HepG2 (cell line): ENCODE data around the gene RGS2. TPM values are rescaled to one million over a fixed set of nuclear protein-coding genes. Genes with fewer than 3 reads are reported as not detected.

ENCODE experiments used
- ARID5B ChIP-seq: IDR thresholded peaks from 2 replicates; pipeline ENCODE4 v1.4.0; 2020; ENCODE audit warnings: mild to moderate bottlenecking, missing genetic modification reagents
- GATAD1 ChIP-seq: IDR thresholded peaks from 2 replicates; pipeline ENCODE4 v1.6.1; 2016; ENCODE audit warnings: missing genetic modification reagents, missing compliant biosample characterization
- HNF1A ChIP-seq, 2 experiments: sonication (generic) in 1 of 2; formaldehyde crosslinking in 1 of 2; IDR thresholded peaks; 2 replicates each; pipeline versions ENCODE4 v1.4.0 to v1.6.1; 2016 to 2020; ENCODE audit warnings: borderline replicate concordance in 1 of 2, low read depth in 1 of 2, mild to moderate bottlenecking in 1 of 2, missing genetic modification reagents in 1 of 2
- HOXA3 ChIP-seq: sonication (generic); formaldehyde crosslinking; IDR thresholded peaks from 2 replicates; pipeline ENCODE4 v1.5.0; 2020; ENCODE audit warnings: missing genetic modification reagents
- MEIS1 ChIP-seq: sonication (generic); formaldehyde crosslinking; IDR thresholded peaks from 2 replicates; pipeline ENCODE4 v1.9.0; 2021; ENCODE audit warnings: mild to moderate bottlenecking, missing genetic modification reagents, moderate library complexity, borderline replicate concordance
- NFATC3 ChIP-seq: sonication (generic); formaldehyde crosslinking; IDR thresholded peaks from 2 replicates; pipeline ENCODE4 v1.5.1; 2020; ENCODE audit warnings: mild to moderate bottlenecking, missing genetic modification reagents
- PRDM10 ChIP-seq: sonication (generic); formaldehyde crosslinking; IDR thresholded peaks from 2 replicates; pipeline ENCODE4 v1.4.0; 2020; ENCODE audit warnings: low read depth, missing genetic modification reagents
- SALL1 ChIP-seq: sonication (generic); formaldehyde crosslinking; IDR thresholded peaks from 2 replicates; pipeline ENCODE4 v1.8.0; 2022; ENCODE audit warnings: mild to moderate bottlenecking, missing genetic modification reagents
- TSC22D2 ChIP-seq: sonication (generic); formaldehyde crosslinking; IDR thresholded peaks from 2 replicates; pipeline ENCODE4 v1.5.1; 2020; ENCODE audit warnings: missing genetic modification reagents, mild to moderate bottlenecking, borderline replicate concordance
- ZNF253 ChIP-seq: sonication (generic); formaldehyde crosslinking; IDR thresholded peaks from 2 replicates; pipeline ENCODE4 v1.8.0; 2022; ENCODE audit warnings: mild to moderate bottlenecking, missing genetic modification reagents, borderline replicate concordance
- ZNF556 ChIP-seq: sonication (generic); formaldehyde crosslinking; IDR thresholded peaks from 2 replicates; pipeline ENCODE4 v1.4.0; 2020; ENCODE audit warnings: mild to moderate bottlenecking, missing genetic modification reagents, borderline replicate concordance
- ZNF740 ChIP-seq: sonication (generic); formaldehyde crosslinking; IDR thresholded peaks from 2 replicates; pipeline ENCODE4 v1.4.0; 2020; ENCODE audit warnings: missing genetic modification reagents
- polyA plus RNA-seq, 8 experiments: library from polyadenylated mRNA; depleted of rRNA in 3 of 8; stranded (reverse) in 7 of 8; unstranded in 1 of 8; fragments of >200 nt; fragmentation: Illumina TruSeq in 4 of 8; extraction: Trizol in 4 of 8; gene quantifications; 2 replicates each; pipeline versions ENCODE4 v1.2.1 to v1.2.3, GENCODE V29; 2011 to 2016; ENCODE audit warnings: low read depth in 4 of 8, missing spikeins in 1 of 8, mixed read lengths in 1 of 8; ENCODE audit not compliant: insufficient read depth in 1 of 8
- total RNA-seq, 5 experiments: library from RNA; depleted of rRNA; stranded (reverse); fragments of >200 nt; fragmentation: Illumina TruSeq; extraction: Trizol; gene quantifications; 2 replicates each; pipeline ENCODE4 v1.2.3, GENCODE V29; 2016; ENCODE audit warnings: low read depth in 1 of 5

RGS2 gene
- total and polyA plus RNA-seq, 2 of the 13 experiments (the other 11 are each of a cell fraction or from before 2014, with no cell fraction given): 0.64 to 1.4 TPM

GRCh38 chr1:192808518-192809306, at the start of gene RGS2 (continued):
- TF ChIP-seq HOXA3 (CRISPR knock-in tag) (peak; percentile 65; the same call in 1 of the 2 replicates), NFATC3 (CRISPR knock-in tag) (0 out of 2 replicates have a peak, but pooled peaks have one; percentile 16), ZNF253 (CRISPR knock-in tag) (0 out of 2 replicates have a peak, but pooled peaks have one; percentile 53), ARID5B (CRISPR knock-in tag) (peak; percentile 43; the same call in 1 of the 2 replicates), ZNF556 (peak; percentile 64; the same call in 1 of the 2 replicates), MEIS1 (CRISPR knock-in tag) (peak; percentile 85; the same call in 1 of the 2 replicates), HNF1A (IDR thresholded peaks at IDR 0.05; ENCODE audit: low read depth) (no peak), HNF1A (CRISPR knock-in tag; IDR thresholded peaks at IDR 0.05; ENCODE audit: borderline replicate concordance) (peak; percentile 61; the same call in 1 of the 2 replicates), TSC22D2 (CRISPR knock-in tag) (0 out of 2 replicates have a peak, but pooled peaks have one; percentile 28), PRDM10 (0 out of 2 replicates have a peak, but pooled peaks have one; percentile 16), SALL1 (CRISPR knock-in tag) (peak; percentile 86), GATAD1 (CRISPR knock-in tag) (peak; percentile 56), ZNF740 (no peak)
